ENCODE measurements around the gene SOWAHA.

Gene SOWAHA

DNA sequence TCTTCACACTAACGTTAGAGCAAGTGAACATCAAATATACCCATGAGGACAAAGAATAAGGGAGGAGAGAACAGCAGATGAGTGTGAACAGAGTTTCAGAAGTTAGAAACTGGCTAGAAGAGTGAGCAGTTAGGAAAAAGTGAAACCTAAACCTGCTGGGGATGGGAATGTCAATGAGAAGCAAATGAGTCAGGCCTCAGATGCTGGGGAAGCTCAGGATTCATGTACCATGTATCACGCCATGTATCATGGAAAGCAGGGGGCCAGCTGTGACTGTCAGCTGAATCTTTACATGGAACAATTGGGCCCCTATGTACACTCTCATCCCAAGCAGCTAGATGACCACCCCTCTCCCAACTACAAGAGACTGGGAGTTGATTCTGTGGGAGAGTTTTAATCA, 37.0 kb downstream of the SOWAHA start:
- H2AFZ ChIP-seq (ENCODE audit: low read length) = no peak overlapping the region
- H3K79me2 ChIP-seq (ENCODE audit: low read length) = no peaks in the 10 kb centered on the region
- H3K9me2 ChIP-seq (replicated peaks; ENCODE audit: insufficient read depth, low read length) = no peaks in the 10 kb centered on the region
- H3K27ac ChIP-seq (ENCODE audit: low read length) = no peak overlapping the region
- H4K20me1 ChIP-seq (ENCODE audit: insufficient read depth, low read length) = no peaks in the 10 kb centered on the region
- no peak overlapping the region for H3K4me2 ChIP-seq (ENCODE audit: low read depth, low read length)
- H3K36me3 ChIP-seq (replicated peaks; ENCODE audit: insufficient read depth, low read length) = no peaks in the 10 kb centered on the region
- DNase-seq = no peak
- no peak overlapping the region for H3K4me3 ChIP-seq (ENCODE audit: low read length)
- no peaks in the 10 kb centered on the region for H3F3A ChIP-seq (ENCODE audit: insufficient read depth, low read length)
- H3K4me1 ChIP-seq (ENCODE audit: low read length) = no peaks in the 10 kb centered on the region
- no peaks in the 10 kb centered on the region for H3K27me3 ChIP-seq (replicated peaks; ENCODE audit: insufficient read depth, low read length)
- H3K9me3 ChIP-seq (replicated peaks; ENCODE audit: insufficient read depth, low read length) = no peaks in the 10 kb centered on the region
- TF ChIP-seq, protein P1, sequence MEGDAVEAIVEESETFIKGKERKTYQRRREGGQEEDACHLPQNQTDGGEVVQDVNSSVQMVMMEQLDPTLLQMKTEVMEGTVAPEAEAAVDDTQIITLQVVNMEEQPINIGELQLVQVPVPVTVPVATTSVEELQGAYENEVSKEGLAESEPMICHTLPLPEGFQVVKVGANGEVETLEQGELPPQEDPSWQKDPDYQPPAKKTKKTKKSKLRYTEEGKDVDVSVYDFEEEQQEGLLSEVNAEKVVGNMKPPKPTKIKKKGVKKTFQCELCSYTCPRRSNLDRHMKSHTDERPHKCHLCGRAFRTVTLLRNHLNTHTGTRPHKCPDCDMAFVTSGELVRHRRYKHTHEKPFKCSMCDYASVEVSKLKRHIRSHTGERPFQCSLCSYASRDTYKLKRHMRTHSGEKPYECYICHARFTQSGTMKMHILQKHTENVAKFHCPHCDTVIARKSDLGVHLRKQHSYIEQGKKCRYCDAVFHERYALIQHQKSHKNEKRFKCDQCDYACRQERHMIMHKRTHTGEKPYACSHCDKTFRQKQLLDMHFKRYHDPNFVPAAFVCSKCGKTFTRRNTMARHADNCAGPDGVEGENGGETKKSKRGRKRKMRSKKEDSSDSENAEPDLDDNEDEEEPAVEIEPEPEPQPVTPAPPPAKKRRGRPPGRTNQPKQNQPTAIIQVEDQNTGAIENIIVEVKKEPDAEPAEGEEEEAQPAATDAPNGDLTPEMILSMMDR (IDR thresholded peaks at IDR 0.05; ENCODE audit: low read length) = no peak
- TF ChIP-seq EZH2phosphoT487 (IDR thresholded peaks at IDR 0.05; ENCODE audit: low read length) = no peak
- TF ChIP-seq EZH2 (optimal IDR thresholded peaks at IDR 0.05; ENCODE audit: low read depth, low read length) = no peak
- H3K9ac ChIP-seq (ENCODE audit: low read length) = no peak overlapping the region

DNA sequence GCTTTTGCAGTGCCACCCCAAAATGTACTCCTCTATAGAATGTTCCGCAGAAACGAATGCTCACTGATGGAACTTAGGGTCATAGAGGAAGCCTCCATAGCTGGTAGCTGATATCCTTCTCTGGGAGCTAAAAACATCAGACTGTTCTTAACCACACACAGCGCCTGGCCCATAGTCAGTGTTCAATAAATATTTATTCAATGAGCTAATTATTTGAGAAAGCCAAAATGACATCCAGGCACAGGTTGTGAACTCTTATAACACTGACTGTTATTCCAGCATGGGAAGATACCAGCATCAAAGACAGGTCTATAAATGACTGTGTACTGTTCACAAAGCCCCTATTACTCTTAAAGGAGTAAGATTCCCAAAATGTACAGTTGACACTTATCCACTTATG, 40.2 kb downstream of the SOWAHA start:
- Histone ChIP-seq H3K36me3 (replicated peaks; ENCODE audit: insufficient read depth, low read length) (no peaks in the 10 kb centered on the region), H3K4me1 (ENCODE audit: low read length) (no peaks in the 10 kb centered on the region), H3K4me3 (ENCODE audit: low read length) (no peak overlapping the region), H3K79me2 (ENCODE audit: low read length) (no peaks in the 10 kb centered on the region), H3K9ac (ENCODE audit: low read length) (no peak overlapping the region), H3K9me3 (replicated peaks; ENCODE audit: insufficient read depth, low read length) (no peaks in the 10 kb centered on the region), H4K20me1 (ENCODE audit: insufficient read depth, low read length) (no peaks in the 10 kb centered on the region), H3K9me2 (replicated peaks; ENCODE audit: insufficient read depth, low read length) (no peaks in the 10 kb centered on the region), H3K4me2 (ENCODE audit: low read depth, low read length) (no peak overlapping the region), H3K27me3 (replicated peaks; ENCODE audit: insufficient read depth, low read length) (no peaks in the 10 kb centered on the region), H3K27ac (ENCODE audit: low read length) (no peak overlapping the region), H2AFZ (ENCODE audit: low read length) (no peak overlapping the region), H3F3A (ENCODE audit: insufficient read depth, low read length) (no peaks in the 10 kb centered on the region)
- TF ChIP-seq, protein P1 (IDR thresholded peaks at IDR 0.05; ENCODE audit: low read length) = no peak
- no peak for TF ChIP-seq EZH2 (optimal IDR thresholded peaks at IDR 0.05; ENCODE audit: low read depth, low read length)
- no peak for TF ChIP-seq EZH2phosphoT487 (IDR thresholded peaks at IDR 0.05; ENCODE audit: low read length)
- DNase-seq = no peak

DNA sequence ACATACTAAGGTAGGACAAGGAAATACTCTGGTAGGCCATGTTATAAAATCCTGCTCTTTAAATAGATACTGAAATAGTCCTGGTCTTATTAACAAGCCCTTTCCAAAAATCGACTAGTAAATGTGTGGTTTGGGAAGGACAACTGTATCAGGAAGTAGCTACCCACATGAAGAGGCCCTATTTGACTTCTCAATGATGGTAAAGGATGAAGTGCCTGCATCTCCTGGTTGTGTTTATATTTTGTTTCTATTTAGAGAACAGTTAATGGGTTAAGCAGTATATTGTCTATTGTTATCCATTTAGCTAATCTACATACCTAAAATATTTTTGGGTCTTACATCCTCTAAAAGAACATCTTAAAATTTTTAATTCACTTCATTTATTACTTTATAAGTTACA, 40.7 kb downstream of the SOWAHA start:
- Histone ChIP-seq H3K4me1 (ENCODE audit: low read length) (no peaks in the 10 kb centered on the region), H2AFZ (ENCODE audit: low read length) (no peak overlapping the region), H3F3A (ENCODE audit: insufficient read depth, low read length) (no peaks in the 10 kb centered on the region), H3K36me3 (replicated peaks; ENCODE audit: insufficient read depth, low read length) (no peaks in the 10 kb centered on the region), H3K27me3 (replicated peaks; ENCODE audit: insufficient read depth, low read length) (no peaks in the 10 kb centered on the region), H3K79me2 (ENCODE audit: low read length) (no peaks in the 10 kb centered on the region), H3K4me2 (ENCODE audit: low read depth, low read length) (no peak overlapping the region), H3K9me3 (replicated peaks; ENCODE audit: insufficient read depth, low read length) (no peaks in the 10 kb centered on the region), H3K9me2 (replicated peaks; ENCODE audit: insufficient read depth, low read length) (no peaks in the 10 kb centered on the region), H4K20me1 (ENCODE audit: insufficient read depth, low read length) (no peaks in the 10 kb centered on the region), H3K4me3 (ENCODE audit: low read length) (no peak overlapping the region), H3K9ac (ENCODE audit: low read length) (no peak overlapping the region), H3K27ac (ENCODE audit: low read length) (no peak overlapping the region)
- TF ChIP-seq EZH2 (optimal IDR thresholded peaks at IDR 0.05; ENCODE audit: low read depth, low read length) (no peak), EZH2phosphoT487 (IDR thresholded peaks at IDR 0.05; ENCODE audit: low read length) (no peak)
- TF ChIP-seq, protein P1 (IDR thresholded peaks at IDR 0.05; ENCODE audit: low read length) = no peak
- DNase-seq = no peak
